T-helper 22 cell (primary cell): ENCODE measurements around the gene ZFP14.
"Not testable (repeated sequence)": the region's sequence is repeated elsewhere in the genome, so short reads cannot be mapped to it uniquely, and the experiment has no call there.

Experiments used
- DNase-seq: peaks from one replicate; pipeline ENCODE4 v3.0.0-alpha.2; 2020; ENCODE audit warnings: low read depth

The ZFP14 gene

DNA sequence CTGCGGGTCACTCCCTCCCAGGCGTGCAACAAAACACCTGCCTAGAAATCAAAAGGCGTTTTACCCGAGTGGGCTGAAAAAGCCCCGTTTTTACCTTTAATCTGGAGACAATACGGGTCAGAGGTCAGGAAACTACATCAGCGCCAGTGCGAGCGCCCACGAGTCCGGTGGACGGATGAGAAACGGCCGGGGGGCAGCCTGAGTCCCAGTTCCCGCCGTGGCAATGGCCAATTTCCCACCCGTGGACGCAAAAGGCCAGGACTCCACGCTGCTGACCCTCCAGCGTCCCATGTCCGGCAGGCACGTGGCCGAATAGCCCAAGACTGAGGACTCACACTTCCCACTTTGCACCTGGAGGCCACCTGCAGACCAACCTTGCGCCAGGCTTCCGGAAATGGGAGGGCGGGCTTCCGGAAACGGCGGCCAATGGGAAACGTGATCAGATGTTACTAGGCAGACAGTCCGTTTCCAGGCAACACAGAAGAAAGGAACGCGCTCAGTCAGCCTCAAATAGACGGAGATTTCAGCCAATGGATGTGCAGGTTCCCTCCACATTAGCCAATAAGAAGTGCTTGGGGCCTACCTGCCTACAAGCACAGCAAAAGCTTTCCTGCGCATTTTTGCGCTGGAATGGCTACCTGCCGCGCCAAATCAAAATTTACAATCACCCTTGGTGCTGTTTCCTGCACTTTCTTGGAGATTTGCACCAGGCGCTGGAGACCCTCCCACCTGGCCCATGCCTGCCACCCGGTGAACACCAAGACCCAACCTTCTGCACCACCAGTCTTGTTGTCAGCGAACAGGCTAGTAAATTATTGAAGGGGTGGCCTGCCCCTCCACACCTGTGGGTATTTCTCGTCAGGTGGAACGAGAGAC lies 47.4 kb downstream of the ZFP14 start:
- peak; percentile 19 for DNase-seq

- no peak for DNase-seq
Observed at GRCh38 chr19:36330216-36330615, 48.8 kb downstream of the ZFP14 start.

GRCh38 chr19:36329534-36329933 lies 49.5 kb downstream of the ZFP14 start:
- not testable (repeated sequence) for DNase-seq

DNA sequence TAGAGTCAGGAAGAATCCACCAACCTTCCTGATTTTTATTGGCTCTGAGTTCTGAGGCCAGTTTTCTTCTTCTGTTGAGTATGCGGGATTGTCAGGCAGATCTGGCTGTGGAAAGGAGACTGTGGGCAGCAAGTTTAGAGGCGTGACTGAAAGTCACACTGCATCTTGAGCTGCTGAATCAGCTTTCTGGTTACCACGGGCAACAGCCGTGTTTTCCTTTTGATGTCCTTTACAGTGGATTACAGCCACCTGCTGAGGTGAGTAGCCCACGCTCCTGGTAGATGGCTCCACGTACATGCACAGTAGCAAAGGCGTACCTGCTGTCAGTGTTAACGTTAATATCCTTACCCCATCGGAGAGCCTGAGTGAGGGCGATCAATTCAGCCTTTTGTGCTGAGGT lies 52.4 kb downstream of the ZFP14 start:
- not testable (repeated sequence) for DNase-seq

DNA sequence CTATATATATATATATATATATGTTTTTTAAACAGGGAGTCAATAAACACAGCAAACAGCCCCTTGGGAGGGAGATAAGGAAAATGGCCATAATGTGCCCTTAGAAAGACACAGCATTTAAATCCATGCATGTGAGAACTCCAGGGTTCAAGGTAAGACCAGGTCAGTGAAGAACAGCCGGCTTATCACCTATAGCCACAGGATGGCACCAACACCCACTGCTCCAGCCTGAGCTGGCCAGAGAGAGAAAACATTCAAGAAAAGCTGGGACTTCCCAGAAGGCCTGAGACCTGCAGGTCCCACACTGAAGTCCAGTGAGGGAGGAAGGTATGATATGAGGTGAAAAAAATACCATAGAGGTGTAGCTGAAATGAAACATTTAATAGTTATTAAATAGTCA lies 63.8 kb downstream of the ZFP14 start:
- not testable (repeated sequence) for DNase-seq

DNA sequence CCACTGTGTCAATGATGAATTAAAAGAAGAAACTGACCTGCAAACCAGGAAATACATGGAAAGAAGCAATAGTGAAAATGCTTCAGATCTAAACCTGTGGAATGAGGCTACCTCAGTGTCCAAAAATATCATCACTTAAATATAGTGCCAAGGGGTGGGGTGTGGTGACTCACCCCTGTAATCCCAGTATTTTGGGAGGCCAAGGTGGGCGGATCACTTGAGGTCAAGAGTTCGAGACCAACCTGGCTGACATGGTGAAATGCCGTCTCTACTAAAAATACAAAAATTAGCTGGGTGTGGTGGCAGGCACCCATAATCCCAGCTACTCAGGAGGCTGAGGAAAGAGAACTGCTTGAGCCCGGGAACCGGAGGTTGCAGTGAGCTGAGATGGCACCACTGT lies 64.9 kb downstream of the ZFP14 start:
- not testable (repeated sequence) for DNase-seq

GRCh38 chr19:36311098-36311760 lies 67.8 kb downstream of the ZFP14 start:
- not testable (repeated sequence) for DNase-seq

DNA sequence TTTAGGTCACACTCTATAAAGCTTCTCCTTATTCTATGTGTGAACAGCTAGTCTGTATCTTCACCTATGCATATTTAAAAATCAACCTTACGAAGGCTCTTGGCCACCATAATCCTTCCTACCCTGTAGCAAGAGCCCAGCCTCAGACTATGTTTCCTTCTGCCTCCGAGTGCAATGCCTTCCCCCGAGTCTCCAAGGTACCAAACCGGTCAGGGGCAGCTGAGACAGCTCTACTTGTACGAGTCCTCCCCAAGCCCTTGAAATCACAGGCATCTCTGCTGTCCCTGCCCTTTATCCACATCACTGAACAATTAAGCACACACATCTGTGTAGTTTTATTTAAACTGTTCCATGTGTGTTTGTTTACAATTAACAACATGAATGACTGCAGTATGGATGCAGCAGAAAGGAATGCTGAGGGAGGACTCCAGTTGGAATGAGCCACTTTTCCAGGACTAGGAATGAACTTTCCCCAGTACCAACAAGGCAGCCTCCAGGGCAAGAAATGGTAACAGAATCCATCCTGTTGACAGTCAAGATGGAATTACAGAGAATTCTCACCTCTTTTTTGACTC lies 68.5 kb downstream of the ZFP14 start:
- DNase-seq, result not testable (repeated sequence)

DNA sequence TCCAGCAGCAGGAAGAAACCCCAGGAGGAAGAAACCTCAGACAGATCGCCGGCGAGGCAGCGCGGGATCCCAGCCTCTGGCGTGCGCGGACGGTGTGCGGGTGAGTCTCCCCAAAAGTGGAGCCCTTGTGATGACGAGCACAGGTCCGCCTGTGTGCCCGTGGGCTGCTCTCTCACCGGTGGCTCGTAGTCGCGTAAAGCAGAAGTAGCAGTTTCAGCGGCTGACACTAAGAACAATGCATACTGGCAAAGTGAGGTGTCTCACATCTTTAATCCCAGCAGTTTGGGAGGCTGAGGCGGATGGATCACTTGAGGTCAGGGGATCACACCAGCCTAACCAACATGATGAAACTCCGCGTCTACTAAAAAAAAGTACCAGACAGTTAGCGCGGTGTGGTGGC lies 69.2 kb downstream of the ZFP14 start:
- DNase-seq, result not testable (repeated sequence)

DNA sequence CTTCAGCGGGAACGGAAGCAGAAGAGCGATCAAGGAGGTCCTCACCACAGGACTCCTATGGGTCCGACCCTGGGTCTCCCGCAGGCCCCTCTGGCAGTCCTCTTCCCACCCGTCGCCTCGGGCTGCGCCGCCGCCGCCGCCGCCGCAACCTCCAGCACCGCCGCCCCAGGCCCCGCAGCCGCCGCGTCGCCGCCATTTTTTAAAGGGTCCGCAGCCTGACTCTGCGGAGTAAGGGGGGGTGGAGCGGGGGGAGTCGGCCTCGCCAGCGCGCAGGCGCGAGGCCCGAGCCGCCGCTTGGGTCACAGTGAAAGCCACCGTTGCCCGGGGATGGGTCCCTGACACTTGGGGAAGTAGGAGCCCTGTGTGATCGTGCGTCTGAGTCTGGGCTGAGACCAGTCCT lies 69.7 kb downstream of the ZFP14 start:
- DNase-seq, result not testable (repeated sequence)

DNA sequence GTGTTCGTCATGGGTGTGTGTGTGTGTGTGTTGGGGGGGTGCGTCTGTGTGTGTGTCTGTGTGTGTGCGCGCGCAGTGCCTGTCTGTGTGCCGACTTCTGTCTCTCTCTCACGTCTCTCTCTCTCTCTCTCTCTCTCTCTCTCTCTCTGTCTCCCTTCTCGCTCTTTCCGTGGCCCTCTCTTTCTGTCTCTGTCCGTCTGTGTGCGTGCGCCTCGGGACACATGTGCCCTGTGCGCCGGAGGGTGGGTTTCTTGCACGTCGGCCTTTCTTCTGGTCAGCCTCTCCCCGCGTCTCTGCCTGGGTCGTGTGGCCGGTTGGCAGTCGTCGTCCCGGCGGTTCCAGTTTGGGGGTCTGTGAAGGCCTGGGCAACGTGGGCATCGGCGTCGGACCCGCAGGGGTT lies 86.7 kb downstream of the ZFP14 start:
- DNase-seq, result not testable (repeated sequence)
